ENCODE data around the gene ST6GALNAC3.
"Not testable (repeated sequence)": the region's sequence is repeated elsewhere in the genome, so short reads cannot be mapped to it uniquely, and the experiment has no call there.

The ST6GALNAC3 gene

GRCh38 chr1:76048219-76048618 is 26.3 kb upstream of the ST6GALNAC3 start:
- Histone ChIP-seq H3K27me3 (replicated peaks; ENCODE audit: control insufficient read depth, insufficient read depth, low read length, poor library complexity, severe bottlenecking) (no peaks in the 10 kb centered on the region), H3K27ac (ENCODE audit: insufficient read depth, low read length, poor library complexity, severe bottlenecking) (no peak overlapping the region), H3K36me3 (ENCODE audit: control insufficient read depth, insufficient read depth, low read length) (no peaks in the 10 kb centered on the region), H3K9me3 (ENCODE audit: control insufficient read depth, low read length) (no peaks in the 10 kb centered on the region), H3K4me1 (ENCODE audit: control insufficient read depth, insufficient read depth, low read length, poor library complexity, severe bottlenecking) (no peaks in the 10 kb centered on the region), H3K4me3 (ENCODE audit: insufficient read depth, low read depth, low read length, poor library complexity, severe bottlenecking) (no peak overlapping the region)
- DNase-seq = no peak

- H3K27me3 ChIP-seq (replicated peaks; ENCODE audit: control insufficient read depth, insufficient read depth, low read length, poor library complexity, severe bottlenecking) = no peaks in the 10 kb centered on the region
- no peaks in the 10 kb centered on the region for H3K36me3 ChIP-seq (ENCODE audit: control insufficient read depth, insufficient read depth, low read length)
- no peak overlapping the region for H3K27ac ChIP-seq (ENCODE audit: insufficient read depth, low read length, poor library complexity, severe bottlenecking)
- no peak for DNase-seq
- no peaks in the 10 kb centered on the region for H3K4me1 ChIP-seq (ENCODE audit: control insufficient read depth, insufficient read depth, low read length, poor library complexity, severe bottlenecking)
- H3K4me3 ChIP-seq (ENCODE audit: insufficient read depth, low read depth, low read length, poor library complexity, severe bottlenecking) = no peak overlapping the region
- H3K9me3 ChIP-seq (ENCODE audit: control insufficient read depth, low read length) = no peaks in the 10 kb centered on the region
These were observed 25.6 kb upstream of the ST6GALNAC3 start for GRCh38 chr1:76048926-76049325.

- Histone ChIP-seq H3K27ac (ENCODE audit: insufficient read depth, low read length, poor library complexity, severe bottlenecking) (no peak overlapping the region), H3K9me3 (ENCODE audit: control insufficient read depth, low read length) (no peaks in the 10 kb centered on the region), H3K36me3 (ENCODE audit: control insufficient read depth, insufficient read depth, low read length) (no peaks in the 10 kb centered on the region), H3K27me3 (replicated peaks; ENCODE audit: control insufficient read depth, insufficient read depth, low read length, poor library complexity, severe bottlenecking) (no peaks in the 10 kb centered on the region), H3K4me3 (ENCODE audit: insufficient read depth, low read depth, low read length, poor library complexity, severe bottlenecking) (no peak overlapping the region), H3K4me1 (ENCODE audit: control insufficient read depth, insufficient read depth, low read length, poor library complexity, severe bottlenecking) (no peaks in the 10 kb centered on the region)
- DNase-seq = no peak
These were observed 25.0 kb upstream of the ST6GALNAC3 start for GRCh38 chr1:76049498-76049897.

GRCh38 chr1:76050073-76050472 is 24.5 kb upstream of the ST6GALNAC3 start:
- DNase-seq; H3K4me1 ChIP-seq (ENCODE audit: control insufficient read depth, insufficient read depth, low read length, poor library complexity, severe bottlenecking); H3K36me3 ChIP-seq (ENCODE audit: control insufficient read depth, insufficient read depth, low read length); H3K27me3 ChIP-seq (replicated peaks; ENCODE audit: control insufficient read depth, insufficient read depth, low read length, poor library complexity, severe bottlenecking); H3K9me3 ChIP-seq (ENCODE audit: control insufficient read depth, low read length); H3K4me3 ChIP-seq (ENCODE audit: insufficient read depth, low read depth, low read length, poor library complexity, severe bottlenecking); H3K27ac ChIP-seq (ENCODE audit: insufficient read depth, low read length, poor library complexity, severe bottlenecking): not testable (repeated sequence)

GRCh38 chr1:76053021-76053420 is 21.5 kb upstream of the ST6GALNAC3 start:
- no peaks in the 10 kb centered on the region for H3K36me3 ChIP-seq (ENCODE audit: control insufficient read depth, insufficient read depth, low read length)

GRCh38 chr1:76054359-76054758 is 20.2 kb upstream of the ST6GALNAC3 start:
- no peaks in the 10 kb centered on the region for H3K27me3 ChIP-seq (replicated peaks; ENCODE audit: control insufficient read depth, insufficient read depth, low read length, poor library complexity, severe bottlenecking)
- H3K27ac ChIP-seq (ENCODE audit: insufficient read depth, low read length, poor library complexity, severe bottlenecking) = no peak overlapping the region
- no peaks in the 10 kb centered on the region for H3K36me3 ChIP-seq (ENCODE audit: control insufficient read depth, insufficient read depth, low read length)
- H3K4me1 ChIP-seq (ENCODE audit: control insufficient read depth, insufficient read depth, low read length, poor library complexity, severe bottlenecking) = no peaks in the 10 kb centered on the region
- H3K9me3 ChIP-seq (ENCODE audit: control insufficient read depth, low read length) = no peaks in the 10 kb centered on the region
- no peak for DNase-seq
- H3K4me3 ChIP-seq (ENCODE audit: insufficient read depth, low read depth, low read length, poor library complexity, severe bottlenecking) = no peak overlapping the region

More at GRCh38 chr1:76053021-76053420, 21.5 kb upstream of the ST6GALNAC3 start:
- Histone ChIP-seq H3K27me3 (replicated peaks; ENCODE audit: control insufficient read depth, insufficient read depth, low read length, poor library complexity, severe bottlenecking) (no peaks in the 10 kb centered on the region), H3K4me1 (ENCODE audit: control insufficient read depth, insufficient read depth, low read length, poor library complexity, severe bottlenecking) (no peaks in the 10 kb centered on the region), H3K9me3 (ENCODE audit: control insufficient read depth, low read length) (no peaks in the 10 kb centered on the region), H3K27ac (ENCODE audit: insufficient read depth, low read length, poor library complexity, severe bottlenecking) (no peak overlapping the region), H3K4me3 (ENCODE audit: insufficient read depth, low read depth, low read length, poor library complexity, severe bottlenecking) (no peak overlapping the region)
- no peak for DNase-seq

- no peak for DNase-seq
- no peaks in the 10 kb centered on the region for H3K36me3 ChIP-seq (ENCODE audit: control insufficient read depth, insufficient read depth, low read length)
- no peak overlapping the region for H3K4me3 ChIP-seq (ENCODE audit: insufficient read depth, low read depth, low read length, poor library complexity, severe bottlenecking)
- no peaks in the 10 kb centered on the region for H3K4me1 ChIP-seq (ENCODE audit: control insufficient read depth, insufficient read depth, low read length, poor library complexity, severe bottlenecking)
- H3K27ac ChIP-seq (ENCODE audit: insufficient read depth, low read length, poor library complexity, severe bottlenecking) = no peak overlapping the region
- no peaks in the 10 kb centered on the region for H3K27me3 ChIP-seq (replicated peaks; ENCODE audit: control insufficient read depth, insufficient read depth, low read length, poor library complexity, severe bottlenecking)
- H3K9me3 ChIP-seq (ENCODE audit: control insufficient read depth, low read length) = no peaks in the 10 kb centered on the region
These were observed 18.6 kb upstream of the ST6GALNAC3 start for GRCh38 chr1:76055987-76056386.

- no peak overlapping the region for H3K27ac ChIP-seq (ENCODE audit: insufficient read depth, low read length, poor library complexity, severe bottlenecking)
- DNase-seq = no peak
- no peaks in the 10 kb centered on the region for H3K9me3 ChIP-seq (ENCODE audit: control insufficient read depth, low read length)
- no peak overlapping the region for H3K4me3 ChIP-seq (ENCODE audit: insufficient read depth, low read depth, low read length, poor library complexity, severe bottlenecking)
- H3K27me3 ChIP-seq (replicated peaks; ENCODE audit: control insufficient read depth, insufficient read depth, low read length, poor library complexity, severe bottlenecking) = no peaks in the 10 kb centered on the region
- H3K36me3 ChIP-seq (ENCODE audit: control insufficient read depth, insufficient read depth, low read length) = no peaks in the 10 kb centered on the region
- no peaks in the 10 kb centered on the region for H3K4me1 ChIP-seq (ENCODE audit: control insufficient read depth, insufficient read depth, low read length, poor library complexity, severe bottlenecking)
These were observed 15.1 kb upstream of the ST6GALNAC3 start for GRCh38 chr1:76059451-76059850.

- Histone ChIP-seq H3K27ac (ENCODE audit: insufficient read depth, low read length, poor library complexity, severe bottlenecking) (no peak overlapping the region), H3K27me3 (replicated peaks; ENCODE audit: control insufficient read depth, insufficient read depth, low read length, poor library complexity, severe bottlenecking) (no peaks in the 10 kb centered on the region), H3K4me3 (ENCODE audit: insufficient read depth, low read depth, low read length, poor library complexity, severe bottlenecking) (no peak overlapping the region), H3K9me3 (ENCODE audit: control insufficient read depth, low read length) (no peaks in the 10 kb centered on the region), H3K4me1 (ENCODE audit: control insufficient read depth, insufficient read depth, low read length, poor library complexity, severe bottlenecking) (no peaks in the 10 kb centered on the region), H3K36me3 (ENCODE audit: control insufficient read depth, insufficient read depth, low read length) (no peaks in the 10 kb centered on the region)
- no peak for DNase-seq
These were observed 9.3 kb upstream of the ST6GALNAC3 start for GRCh38 chr1:76065270-76065669.

GRCh38 chr1:76066394-76066793 is 8.2 kb upstream of the ST6GALNAC3 start:
- H3K4me3 ChIP-seq (ENCODE audit: insufficient read depth, low read depth, low read length, poor library complexity, severe bottlenecking) = no peak overlapping the region
- no peaks in the 10 kb centered on the region for H3K4me1 ChIP-seq (ENCODE audit: control insufficient read depth, insufficient read depth, low read length, poor library complexity, severe bottlenecking)
- no peaks in the 10 kb centered on the region for H3K9me3 ChIP-seq (ENCODE audit: control insufficient read depth, low read length)
- H3K27ac ChIP-seq (ENCODE audit: insufficient read depth, low read length, poor library complexity, severe bottlenecking) = no peak overlapping the region
- no peaks in the 10 kb centered on the region for H3K36me3 ChIP-seq (ENCODE audit: control insufficient read depth, insufficient read depth, low read length)
- DNase-seq = no peak
- no peaks in the 10 kb centered on the region for H3K27me3 ChIP-seq (replicated peaks; ENCODE audit: control insufficient read depth, insufficient read depth, low read length, poor library complexity, severe bottlenecking)

GRCh38 chr1:76068542-76068941 is 6.0 kb upstream of the ST6GALNAC3 start:
- Histone ChIP-seq H3K27ac (ENCODE audit: insufficient read depth, low read length, poor library complexity, severe bottlenecking) (no peak overlapping the region), H3K4me1 (ENCODE audit: control insufficient read depth, insufficient read depth, low read length, poor library complexity, severe bottlenecking) (no peaks in the 10 kb centered on the region), H3K36me3 (ENCODE audit: control insufficient read depth, insufficient read depth, low read length) (no peaks in the 10 kb centered on the region), H3K27me3 (replicated peaks; ENCODE audit: control insufficient read depth, insufficient read depth, low read length, poor library complexity, severe bottlenecking) (no peaks in the 10 kb centered on the region), H3K4me3 (ENCODE audit: insufficient read depth, low read depth, low read length, poor library complexity, severe bottlenecking) (no peak overlapping the region), H3K9me3 (ENCODE audit: control insufficient read depth, low read length) (no peaks in the 10 kb centered on the region)
- no peak for DNase-seq

All from effector memory CD4-positive, alpha-beta T cell (primary cell).